CD4-positive, alpha-beta T cell treated with Interleukin-1 beta for 1 hour (primary cell): Measurements from ENCODE around the gene DHRS12.
"Not testable (repeated sequence)": the region's sequence is repeated elsewhere in the genome, so short reads cannot be mapped to it uniquely, and the experiment has no call there.

Experiments
- DNase-seq, 2 donors: peaks; one replicate each; pipeline ENCODE4 v3.0.0-alpha.2; 2020 to 2022

DHRS12 gene

DNA sequence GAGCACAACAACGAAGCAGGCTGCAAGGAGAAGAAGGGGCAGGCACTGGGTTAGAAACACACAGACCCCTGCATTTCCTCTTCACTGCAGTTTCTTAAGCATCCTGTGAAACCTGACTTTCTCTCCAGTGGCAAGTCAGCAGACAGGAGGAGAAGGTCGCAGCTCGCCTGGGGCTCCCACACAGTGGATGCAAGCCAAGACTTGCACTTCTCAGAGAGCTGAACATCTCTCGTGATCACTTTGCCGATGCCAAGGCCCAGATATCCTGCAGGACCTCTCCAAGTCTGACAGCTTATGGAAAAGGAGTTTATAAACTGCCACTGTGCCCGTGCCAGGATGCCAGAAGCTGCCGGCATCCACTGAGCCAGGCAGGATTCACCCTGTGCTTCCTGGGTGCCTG is 22.6 kb upstream of the DHRS12 start:
- no peak for DNase-seq

DNA sequence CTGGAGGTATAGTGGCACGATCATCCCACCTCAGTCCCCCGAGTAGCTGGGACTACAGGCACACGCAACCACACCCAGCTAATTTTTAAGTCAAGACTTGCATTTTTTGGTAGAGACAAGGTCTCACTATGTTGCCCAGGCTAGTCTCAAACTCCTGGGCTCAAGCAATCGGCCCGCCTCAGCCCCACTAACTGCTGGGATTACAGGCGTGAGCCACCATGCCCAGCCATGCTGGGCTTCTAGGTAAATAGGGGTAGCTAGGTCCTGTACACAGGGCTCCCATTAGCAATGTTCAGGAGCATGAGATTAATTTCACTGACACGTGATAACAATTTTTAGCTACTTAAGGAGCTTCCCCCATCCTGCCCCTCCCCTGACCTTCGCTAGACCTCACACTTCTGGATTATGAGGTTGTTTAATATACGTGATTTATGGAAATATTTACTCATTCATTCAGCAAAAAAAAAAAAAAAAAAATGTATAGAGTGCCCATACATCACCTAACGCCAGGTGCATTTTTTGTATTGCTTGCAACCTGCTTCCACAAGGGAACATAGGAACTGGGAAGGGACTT is 21.8 kb upstream of the DHRS12 start:
- DNase-seq, result no peak

DNA sequence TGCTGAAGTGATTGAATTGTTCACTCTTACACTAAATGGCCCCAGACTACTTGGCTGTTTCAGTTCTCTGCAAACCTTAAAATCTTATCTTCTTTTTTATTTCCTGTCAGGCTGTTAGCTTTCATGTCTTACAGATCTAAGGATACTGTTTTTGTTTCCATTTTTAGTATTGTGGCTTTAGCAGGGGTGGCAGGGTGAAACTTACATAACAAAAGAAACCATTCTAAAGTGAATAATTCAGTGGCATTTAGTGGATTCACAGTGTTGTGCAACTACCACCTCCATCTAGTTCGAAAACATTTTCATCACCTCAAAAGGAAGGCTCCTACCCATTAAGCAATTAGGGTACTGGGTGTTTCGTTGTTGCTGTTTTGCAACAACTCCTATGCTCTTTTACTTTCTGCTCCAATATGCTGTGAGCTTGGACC is 21.2 kb upstream of the DHRS12 start:
- DNase-seq, result peak in 1 of 2 donors; percentile 67

DNA sequence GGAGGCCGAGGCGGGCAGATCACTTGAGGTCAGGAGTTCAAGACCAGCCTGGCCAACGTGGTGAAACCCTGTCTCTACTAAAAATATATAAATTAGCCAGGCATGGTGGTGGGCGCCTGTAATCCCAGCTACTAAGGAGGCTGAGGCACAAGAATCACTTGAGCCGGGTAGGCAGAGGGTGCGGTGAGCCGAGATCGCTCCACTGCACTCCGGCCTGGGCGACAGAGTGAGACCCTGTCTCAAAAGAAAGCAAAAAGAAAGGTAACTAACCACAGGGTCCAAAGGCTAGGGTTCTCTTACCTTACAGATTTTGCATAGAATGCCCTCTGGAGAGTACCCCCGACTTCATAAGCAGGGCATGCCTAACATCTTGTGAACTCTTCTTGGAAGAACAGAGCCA is 20.7 kb upstream of the DHRS12 start:
- DNase-seq, result not testable (repeated sequence)

DNA sequence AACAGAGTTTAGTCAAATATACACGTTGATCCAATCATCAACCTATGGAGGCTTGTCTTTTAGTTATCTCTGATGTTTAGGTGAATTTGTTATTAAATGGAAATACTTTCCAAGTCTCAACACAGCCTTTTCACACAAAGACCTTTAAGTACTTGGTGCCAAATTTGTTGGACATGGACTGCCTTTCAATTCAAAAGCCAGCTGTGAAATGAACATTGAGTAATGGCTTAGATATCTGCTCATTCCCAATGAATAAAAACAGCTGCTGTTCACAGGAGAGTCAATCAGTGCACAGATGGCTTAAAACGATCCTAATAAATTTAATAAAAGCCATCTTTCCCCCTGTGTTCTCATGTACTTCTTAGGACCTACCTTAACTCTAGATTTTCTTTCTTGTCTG is 19.9 kb upstream of the DHRS12 start:
- no peak for DNase-seq

DNA sequence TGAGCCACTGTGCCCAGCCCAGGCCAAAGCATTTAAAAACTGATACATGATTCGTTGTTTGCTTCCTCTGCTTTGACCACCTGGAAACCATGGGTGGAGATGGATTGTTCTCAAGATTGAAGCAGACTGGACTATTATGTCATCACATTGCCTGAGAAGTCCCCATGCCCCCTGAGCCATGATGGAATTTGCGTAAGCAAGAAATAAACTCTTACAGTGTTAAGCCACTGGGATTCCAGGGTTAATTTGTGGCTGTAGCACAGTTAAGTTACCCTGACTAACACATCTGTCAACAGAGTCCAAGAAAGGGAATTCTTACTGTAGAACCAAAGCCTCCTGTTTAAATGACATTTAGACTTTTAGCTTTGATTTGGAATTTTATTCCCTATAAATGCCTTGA is 19.4 kb upstream of the DHRS12 start:
- DNase-seq, result no peak

DNA sequence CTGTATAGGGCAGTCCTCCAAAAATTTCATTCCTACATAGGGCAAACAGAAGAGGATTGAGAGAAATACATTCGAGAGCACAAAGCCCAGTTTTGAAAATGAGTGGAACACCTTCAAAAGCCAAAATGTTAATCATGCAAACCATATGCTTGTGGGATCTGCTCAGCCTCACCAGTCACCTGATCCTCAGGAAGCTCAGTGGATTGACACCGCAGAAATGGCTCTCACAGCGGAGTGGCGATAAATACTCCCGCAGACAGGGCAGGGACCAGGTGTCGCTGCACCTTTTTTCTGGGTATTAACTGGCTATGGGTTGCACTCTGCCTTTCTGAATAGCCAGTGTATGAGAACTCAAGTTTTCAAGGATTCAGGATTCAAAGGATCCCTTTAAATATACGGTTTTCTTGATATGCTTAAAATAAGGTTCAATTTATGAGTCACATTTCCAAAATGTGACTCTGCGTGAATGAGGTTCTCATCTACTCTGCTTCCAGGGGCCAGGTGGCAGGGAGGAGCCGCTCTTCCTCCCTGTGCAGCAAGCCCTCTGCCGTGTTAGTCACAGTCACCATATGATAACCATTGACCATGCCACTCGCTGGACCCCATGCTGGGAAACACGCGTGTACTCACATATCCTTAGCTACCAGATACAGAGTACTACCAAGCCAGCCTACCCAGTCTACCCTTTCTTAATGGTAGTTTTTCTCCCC is 18.3 kb upstream of the DHRS12 start:
- no peak for DNase-seq

DNA sequence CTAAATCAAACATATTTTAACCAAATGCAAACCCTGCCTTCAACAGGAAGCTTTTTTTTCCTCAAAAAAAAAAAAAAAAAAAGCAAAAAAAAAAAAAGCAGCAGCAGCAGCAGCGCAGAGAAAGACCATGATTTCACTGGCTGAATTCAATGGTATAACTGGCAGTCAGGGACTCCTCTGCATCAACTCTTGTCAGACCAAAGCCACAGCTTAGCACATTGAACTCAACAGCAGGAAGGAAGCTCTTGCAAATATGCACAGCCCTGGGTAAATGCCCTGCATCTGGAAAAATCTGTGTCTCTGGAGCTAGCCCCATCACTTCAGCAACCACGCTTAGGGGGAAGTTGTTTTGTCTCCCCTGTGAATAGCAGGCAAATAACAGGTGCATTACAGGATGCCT is 17.6 kb upstream of the DHRS12 start:
- peak; percentile 35 to 55 for DNase-seq

DNA sequence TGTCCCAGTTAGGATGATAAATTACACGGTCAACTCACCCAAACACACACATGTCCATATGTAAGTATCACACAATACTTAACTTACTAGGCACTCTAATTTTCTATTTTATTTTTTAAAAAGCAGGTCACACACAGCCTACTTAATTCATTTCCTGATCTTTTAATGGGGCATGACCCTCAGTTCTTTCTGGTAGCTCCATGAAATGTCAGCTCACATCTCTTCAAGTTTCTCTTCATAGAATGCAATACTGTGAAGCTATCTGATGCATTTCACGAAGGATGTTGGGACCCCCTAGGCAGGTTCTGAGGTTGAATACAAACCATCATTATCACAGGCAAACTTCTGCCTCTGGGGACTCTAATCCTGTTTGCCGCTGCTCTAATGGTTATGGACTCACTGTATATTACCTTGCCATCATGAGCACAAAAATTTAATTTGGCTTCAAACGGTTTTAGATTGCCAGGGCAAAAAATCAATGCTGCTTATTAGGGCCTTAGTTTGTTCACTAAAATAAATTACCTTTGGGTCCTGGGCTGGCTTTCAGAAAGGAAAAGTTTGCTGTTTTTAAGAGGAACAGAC is 16.1 kb upstream of the DHRS12 start:
- no peak for DNase-seq

DNA sequence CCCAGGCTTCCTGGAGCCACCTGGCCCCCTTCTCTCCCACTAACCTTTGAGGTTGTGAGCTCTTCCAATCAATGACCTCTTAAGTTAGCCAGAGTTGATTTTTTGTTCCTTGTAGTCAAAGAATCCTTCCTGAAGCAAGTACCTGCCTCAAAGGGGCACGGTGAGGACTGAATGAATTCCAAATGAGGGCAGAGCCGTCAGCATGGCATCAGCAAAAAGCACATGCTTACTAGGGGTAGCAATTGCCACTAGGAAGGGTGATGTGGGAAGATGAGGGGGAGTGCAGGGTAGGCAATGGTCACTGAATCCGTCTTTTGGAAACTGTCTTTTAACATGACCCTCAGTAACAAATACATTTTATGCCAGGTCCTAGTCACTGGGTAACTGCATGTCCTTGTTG is 15.6 kb upstream of the DHRS12 start:
- DNase-seq, result no peak

DNA sequence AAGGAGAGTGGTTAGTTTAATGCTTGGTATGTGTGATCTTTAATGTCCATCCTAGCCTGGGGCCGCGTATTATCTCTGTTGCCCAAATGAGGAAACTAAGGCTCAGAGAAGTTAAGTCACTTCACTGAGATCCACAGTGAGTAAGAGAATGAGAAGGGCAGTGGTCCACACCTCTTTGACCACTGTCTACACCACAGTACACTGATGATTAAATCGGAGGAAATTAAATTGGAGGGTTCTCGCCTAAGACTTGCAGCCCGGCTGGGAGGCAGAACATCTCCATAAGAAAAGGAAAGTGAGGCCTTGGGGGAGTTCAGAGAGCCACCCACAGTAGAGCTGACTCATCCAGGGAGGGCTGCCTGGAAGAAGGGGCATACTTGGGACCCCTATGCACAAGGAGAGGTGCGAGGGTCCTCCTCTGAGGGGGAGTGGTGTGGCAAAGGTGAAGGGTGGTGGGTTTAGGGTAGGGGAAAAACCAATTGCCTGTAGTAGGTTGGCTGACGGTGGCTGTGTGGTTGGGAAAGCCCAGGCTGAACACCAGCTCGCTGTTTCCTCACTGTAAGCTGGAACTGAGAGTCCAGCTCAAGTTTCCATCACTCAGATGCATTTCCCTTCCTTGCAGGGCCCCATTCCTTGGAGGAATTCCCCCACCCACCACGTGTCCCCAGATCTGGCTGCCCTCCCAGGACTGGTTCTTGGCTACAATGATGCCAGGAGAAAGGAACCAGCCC is 15.0 kb upstream of the DHRS12 start:
- peak; percentile 40 to 54 for DNase-seq

DNA sequence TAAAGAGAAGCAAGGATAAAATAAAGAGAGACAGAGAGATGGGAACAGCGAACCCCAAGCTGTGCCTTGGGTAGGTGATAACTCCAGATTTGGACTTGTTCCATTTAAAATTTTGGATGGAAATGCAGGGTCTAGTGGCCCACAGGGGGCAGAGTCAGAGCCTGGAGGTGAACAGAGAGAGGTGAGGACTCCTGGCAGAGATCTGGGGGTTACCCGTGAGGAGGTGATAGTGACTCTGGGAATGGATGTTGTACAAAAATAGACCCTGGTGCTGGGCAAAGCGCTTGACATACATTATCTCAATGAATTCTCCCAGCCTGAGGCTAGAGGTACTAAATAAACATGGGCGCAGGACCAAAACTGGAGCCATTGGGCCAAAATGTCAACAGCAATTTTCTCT is 14.3 kb upstream of the DHRS12 start:
- DNase-seq, result no peak

DNA sequence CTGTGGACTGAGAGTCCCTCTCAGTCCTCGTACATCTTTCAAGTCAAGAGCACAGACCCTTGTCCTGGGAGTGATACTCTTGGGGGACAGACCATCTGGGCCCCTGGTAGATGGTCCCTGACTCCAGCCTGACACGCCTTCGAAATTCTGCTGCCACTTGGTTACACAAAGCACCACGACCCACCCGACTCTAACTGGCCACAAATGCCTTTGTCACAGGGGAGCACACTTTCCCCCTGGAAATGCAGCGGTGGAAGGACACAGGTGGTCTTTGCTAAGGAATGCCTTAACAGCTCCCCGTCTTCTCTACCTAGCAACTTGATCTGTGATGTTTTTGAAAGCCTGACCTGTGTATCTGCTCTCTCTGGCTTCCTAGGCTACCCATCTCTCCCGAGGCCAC is 13.8 kb upstream of the DHRS12 start:
- DNase-seq, result no peak

DNA sequence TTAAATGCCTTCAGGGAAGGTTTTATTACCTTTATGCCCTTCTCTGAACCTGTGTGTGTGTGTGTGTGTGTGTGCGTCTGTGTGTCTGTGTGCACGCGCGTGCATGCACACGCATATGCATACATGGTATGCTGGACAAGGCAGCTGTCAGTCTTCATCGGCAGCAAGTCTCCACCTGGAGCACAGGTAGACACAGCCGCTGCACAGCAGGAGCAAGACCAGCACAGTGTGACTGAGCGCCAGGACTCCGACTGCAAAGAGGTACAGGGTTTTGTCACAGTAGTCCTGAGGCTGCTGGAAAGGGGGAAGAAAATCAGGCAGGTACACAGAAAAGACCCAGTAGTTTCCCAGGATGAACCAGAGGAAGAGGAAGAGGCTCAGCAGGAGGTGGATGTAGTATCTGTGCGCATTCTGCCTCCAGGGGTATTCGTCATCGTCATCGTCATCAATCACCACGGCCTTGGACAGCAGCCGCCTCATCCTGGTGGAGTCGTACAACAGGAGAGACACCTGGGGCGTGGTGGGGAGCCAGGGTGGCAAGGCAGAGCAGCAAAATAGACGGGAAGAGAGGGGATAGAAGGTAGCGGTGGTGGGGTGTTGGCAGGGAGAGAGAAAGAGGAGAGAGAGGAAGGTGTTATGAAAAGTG is 12.8 kb upstream of the DHRS12 start:
- no peak for DNase-seq

DNA sequence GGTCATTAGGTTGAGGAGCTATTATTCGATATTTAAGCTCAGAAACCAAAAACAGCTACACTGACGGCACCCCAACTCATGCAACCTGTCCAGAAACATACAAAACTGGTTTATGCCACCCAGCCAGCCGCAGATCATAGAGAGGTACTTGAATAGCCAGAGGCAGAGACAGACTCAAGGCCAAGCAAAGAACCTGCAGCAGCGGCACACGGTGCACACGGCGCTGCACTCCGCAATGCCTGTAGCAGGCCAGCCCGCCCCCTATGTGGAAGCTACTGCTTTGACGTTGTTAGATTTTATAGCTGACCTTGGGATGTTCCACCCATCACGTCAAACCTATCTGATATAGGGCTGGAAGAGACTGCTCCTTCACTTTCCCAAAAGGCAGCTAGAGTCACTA is 11.9 kb upstream of the DHRS12 start:
- no peak for DNase-seq

DNA sequence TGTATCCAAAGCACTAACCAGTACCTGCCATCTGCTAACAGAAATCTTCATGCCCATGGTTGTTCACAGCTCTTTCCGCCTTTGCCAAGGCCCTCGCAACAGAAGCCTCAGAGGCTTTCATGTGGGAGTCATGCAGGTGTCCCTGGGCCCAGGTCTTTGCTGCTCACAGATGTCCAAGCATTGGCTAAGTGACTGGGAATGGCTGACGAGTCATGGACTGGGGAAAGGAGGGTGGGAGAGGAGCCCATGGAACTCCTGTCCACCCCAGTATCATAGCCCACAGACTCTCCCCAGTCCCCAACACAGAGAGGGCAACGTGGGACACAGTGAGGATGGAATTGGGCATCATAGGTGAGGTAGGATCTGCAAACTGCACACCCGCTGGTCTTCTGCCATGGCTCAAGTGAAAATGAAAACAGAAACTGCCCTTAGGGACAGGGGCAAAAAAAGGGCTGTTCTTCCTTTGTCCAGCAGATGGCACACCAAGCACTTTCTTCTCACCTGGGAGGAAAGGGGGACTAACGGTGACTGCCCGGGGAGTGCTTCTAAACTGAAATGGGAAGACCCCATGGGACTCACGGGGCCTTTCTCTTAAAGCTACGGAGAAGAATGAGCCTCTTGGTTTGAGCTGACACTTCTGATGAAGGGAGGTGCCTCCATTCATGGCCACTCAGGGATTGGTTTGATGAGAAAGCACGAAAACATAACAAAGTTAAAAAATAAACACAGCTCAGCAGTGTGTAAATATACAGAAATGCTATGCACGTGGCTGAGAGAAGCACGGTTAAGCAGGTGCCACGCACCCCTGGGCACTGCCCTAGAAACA is 11.1 kb upstream of the DHRS12 start:
- DNase-seq, result peak; percentile 78 to 85

DNA sequence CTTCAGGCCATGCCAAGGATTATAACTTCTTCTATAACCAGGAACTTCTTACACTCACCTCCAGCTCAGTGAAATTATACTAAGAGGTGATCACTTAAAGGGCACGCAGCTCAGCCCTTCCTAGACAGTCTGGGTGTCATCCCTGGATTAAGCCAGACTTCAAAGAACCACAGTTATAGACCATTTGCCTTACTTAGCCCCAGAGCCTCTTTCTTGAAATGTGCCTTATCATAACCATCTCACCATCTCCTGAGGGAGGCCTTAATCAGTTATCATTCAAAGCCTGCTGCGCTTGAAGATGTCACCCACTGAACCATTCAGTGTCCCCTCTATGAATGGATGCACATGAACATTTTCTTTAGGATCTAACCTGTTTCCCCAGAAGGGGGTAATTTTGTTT is 10.1 kb upstream of the DHRS12 start:
- no peak for DNase-seq

DNA sequence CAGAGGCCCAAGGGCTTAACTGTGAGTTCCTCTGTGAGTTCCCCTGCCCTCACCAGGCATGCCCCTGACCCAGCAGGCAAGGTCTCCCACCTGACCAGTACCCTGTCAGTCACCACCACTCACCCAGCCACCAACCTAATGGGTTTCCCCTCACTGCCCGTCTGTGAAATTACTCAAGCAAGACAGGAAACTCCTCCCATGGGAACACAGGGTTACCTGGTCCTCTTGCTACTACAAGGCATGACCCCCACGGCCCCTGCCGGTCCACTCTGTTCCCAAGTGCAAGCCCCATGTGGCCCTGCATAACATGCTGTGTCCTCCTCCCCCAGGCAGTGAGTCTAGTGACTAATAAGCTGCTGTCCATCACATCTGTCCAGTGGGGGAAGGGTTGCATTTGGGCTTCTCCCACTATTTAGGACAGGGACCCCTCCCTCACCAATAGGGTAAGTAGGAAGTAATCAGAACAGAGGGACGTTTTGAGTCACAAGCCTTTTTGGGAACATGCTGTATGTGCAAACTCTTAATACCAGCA is 8.0 kb upstream of the DHRS12 start:
- no peak for DNase-seq

DNA sequence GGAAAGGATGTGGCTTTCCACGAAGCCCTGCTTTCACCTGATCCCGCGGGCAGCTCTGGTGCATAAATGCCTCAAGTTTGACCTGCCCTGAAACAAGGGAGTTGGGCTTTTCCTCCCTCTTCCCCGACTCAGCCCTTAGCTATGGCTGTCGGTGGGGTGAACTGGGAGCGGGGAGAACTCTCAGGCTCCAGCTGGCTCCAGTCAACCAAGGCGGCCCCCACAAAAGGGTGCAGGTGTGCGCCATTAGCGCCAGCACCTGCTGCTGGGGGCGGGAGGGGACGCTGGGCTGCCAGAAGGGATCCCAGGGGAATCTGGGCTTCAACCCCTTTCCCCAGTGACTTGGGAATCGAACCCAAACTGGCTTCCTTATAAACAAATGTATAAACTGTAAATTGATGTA is 7.1 kb upstream of the DHRS12 start:
- DNase-seq, result no peak

DNA sequence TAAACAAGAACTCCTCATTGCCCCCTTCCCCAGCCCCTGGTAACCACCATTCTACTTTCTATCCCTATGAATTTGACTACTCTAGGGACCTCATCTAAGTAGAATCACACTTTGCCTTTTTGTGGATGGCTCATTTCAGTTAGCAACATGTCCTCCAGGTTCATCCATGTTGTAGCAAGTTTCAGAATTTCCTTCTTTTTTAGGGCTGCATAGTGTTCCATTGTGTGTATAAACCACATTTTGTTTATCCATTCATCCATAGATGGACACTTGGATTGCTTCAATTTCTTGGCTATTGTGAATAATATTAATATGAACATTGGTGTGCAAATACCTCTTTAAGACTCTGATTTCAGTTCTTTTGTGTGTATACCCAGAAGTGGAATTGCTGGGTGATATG is 4.8 kb upstream of the DHRS12 start:
- no peak for DNase-seq

DNA sequence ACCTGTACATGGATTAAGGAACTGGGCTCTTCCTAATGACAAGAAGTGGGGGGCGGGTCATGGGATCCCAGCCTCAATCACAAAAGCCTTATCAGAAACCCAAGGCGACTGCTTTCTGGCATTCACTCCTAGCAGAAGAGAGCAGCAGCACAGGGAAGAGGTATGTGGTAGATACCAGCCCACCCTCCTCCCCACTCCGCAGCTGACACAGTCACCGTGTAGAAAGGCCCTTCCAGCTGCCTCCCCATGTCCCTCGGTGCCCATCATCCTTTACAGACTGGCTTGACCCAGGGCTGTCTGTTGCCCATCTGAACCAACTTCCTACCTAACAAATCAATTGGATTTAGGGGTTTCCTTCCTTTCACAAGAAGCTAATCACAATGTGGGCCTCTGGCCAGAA is 3.1 kb upstream of the DHRS12 start:
- DNase-seq, result no peak

DNA sequence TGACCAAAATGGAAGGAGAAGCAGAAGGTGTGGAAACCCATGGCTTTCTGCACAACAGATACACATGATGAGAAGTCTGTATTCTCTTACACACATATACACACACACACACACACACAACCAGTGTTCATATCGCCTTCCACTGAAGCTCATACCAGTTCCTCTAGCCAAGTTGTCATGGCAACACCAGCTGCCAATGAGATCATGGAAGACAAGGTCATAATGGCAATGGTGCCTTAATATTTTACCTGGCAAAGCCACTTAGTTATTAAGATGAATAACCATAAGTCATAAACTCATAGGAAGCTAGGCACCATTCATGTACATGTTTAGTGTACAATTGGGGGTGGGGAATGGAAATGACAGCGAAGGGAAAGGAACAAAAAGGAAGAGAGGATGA is 2.6 kb upstream of the DHRS12 start:
- peak; percentile 53 to 55 for DNase-seq
